HEK293 (cell line): ENCODE measurements around the gene PYROXD2.

Source experiments
- CTCF ChIA-PET: fragments of 350-600 bp; formaldehyde crosslinking; extraction: SDS; loops from one replicate; lab custom pipeline; 2021; ENCODE audit warnings: antibody characterized with exemption; lab: Yijun Ruan, JAX
- POLR2A ChIA-PET: fragments of 300-600 bp; formaldehyde crosslinking; extraction: SDS; loops from one replicate; lab custom pipeline; 2020; ENCODE audit warnings: antibody characterized with exemption, inconsistent platforms; lab: Yijun Ruan, JAX
- H3K27ac ChIP-seq: fragments of 200-500 bp; sonication (Bioruptor generic); 2 replicates; pipeline ENCODE4 v1.5.1; 2014; ENCODE audit warnings: low read depth, low read length, control low read depth, inconsistent platforms; ENCODE audit errors: extremely low read depth
- H3K36me3 ChIP-seq, 2 experiments: fragments of 200-500 bp in 1 of 2; sonication (Bioruptor generic) in 1 of 2; 1 replicate in 1 of 2; 2 replicates in 1 of 2; pipeline ENCODE4 v1.5.1; 2014 to 2017; ENCODE audit warnings: inconsistent platforms in 2 of 2, low read length in 2 of 2; ENCODE audit not compliant: control insufficient read depth in 2 of 2, insufficient read depth in 1 of 2
- H3K4me1 ChIP-seq: fragments of 200-500 bp; sonication (Bioruptor generic); 2 replicates; pipeline ENCODE4 v1.5.1; 2014; ENCODE audit warnings: mild to moderate bottlenecking, low read length, inconsistent platforms; ENCODE audit not compliant: control insufficient read depth, insufficient read depth
- H3K4me3 ChIP-seq: 2 replicates; pipeline ENCODE4 v1.5.1; 2011; ENCODE audit warnings: low read depth, mild to moderate bottlenecking, control low read depth, low read length, moderate library complexity
- H3K9me3 ChIP-seq: fragments of 200-500 bp; sonication (Bioruptor generic); 2 replicates; pipeline ENCODE4 v1.5.1; 2014; ENCODE audit warnings: low read depth, low read length, inconsistent platforms; ENCODE audit not compliant: control insufficient read depth, insufficient read depth
- GFI1B ChIP-seq: fragments of 450-650 bp; formaldehyde crosslinking; IDR thresholded peaks from 2 replicates; pipeline ENCODE4 v1.5.1; 2016; ENCODE audit warnings: missing biosample characterization, missing genetic modification characterization
- GLIS1 ChIP-seq: fragments of 450-650 bp; formaldehyde crosslinking; IDR thresholded peaks from 2 replicates; pipeline ENCODE4 v1.5.1; 2016; ENCODE audit warnings: missing biosample characterization, missing genetic modification characterization
- GLIS2 ChIP-seq: fragments of 450-650 bp; formaldehyde crosslinking; IDR thresholded peaks from 2 replicates; pipeline ENCODE4 v1.5.1; 2016; ENCODE audit warnings: missing biosample characterization, missing genetic modification characterization
- PRDM4 ChIP-seq: fragments of 450-650 bp; formaldehyde crosslinking; IDR thresholded peaks from 2 replicates; pipeline ENCODE4 v1.5.1; 2017; ENCODE audit warnings: missing biosample characterization, missing genetic modification characterization
- PRDM6 ChIP-seq: fragments of 450-650 bp; formaldehyde crosslinking; IDR thresholded peaks from 2 replicates; pipeline ENCODE4 v1.5.1; 2017; ENCODE audit warnings: missing biosample characterization, missing genetic modification characterization
- SALL2 ChIP-seq: fragments of 450-650 bp; formaldehyde crosslinking; IDR thresholded peaks from 2 replicates; pipeline ENCODE4 v1.5.0; 2017; ENCODE audit warnings: missing biosample characterization, mild to moderate bottlenecking, missing genetic modification characterization, borderline replicate concordance
- SCRT1 ChIP-seq: fragments of 450-650 bp; formaldehyde crosslinking; IDR thresholded peaks from 2 replicates; pipeline ENCODE4 v1.5.1; 2016; ENCODE audit warnings: missing biosample characterization, missing genetic modification characterization, borderline replicate concordance
- TCF7L2 ChIP-seq: IDR thresholded peaks from 2 replicates; pipeline ENCODE4 v1.6.1; 2011; ENCODE audit warnings: low read depth, mild to moderate bottlenecking, inconsistent platforms, low read length, moderate library complexity, borderline replicate concordance
- ZBTB48 ChIP-seq: fragments of 450-650 bp; formaldehyde crosslinking; IDR thresholded peaks from 2 replicates; pipeline ENCODE4 v1.5.1; 2016; ENCODE audit warnings: missing biosample characterization, missing genetic modification characterization
- ZNF133 ChIP-seq: fragments of 450-650 bp; formaldehyde crosslinking; IDR thresholded peaks from 2 replicates; pipeline ENCODE4 v1.5.1; 2016; ENCODE audit warnings: missing biosample characterization, missing genetic modification characterization
- ZNF26 ChIP-seq: fragments of 450-650 bp; formaldehyde crosslinking; IDR thresholded peaks from 2 replicates; pipeline ENCODE4 v1.5.1; 2016; ENCODE audit warnings: missing biosample characterization, missing genetic modification characterization
- ZNF274 ChIP-seq, 2 experiments: fragments of 200-500 bp in 1 of 2; fragments of 450-650 bp in 1 of 2; sonication (Bioruptor generic) in 1 of 2; formaldehyde crosslinking in 1 of 2; IDR thresholded peaks; 2 replicates each; pipeline versions ENCODE4 v1.5.1 to v1.6.1; 2014 to 2016; ENCODE audit warnings: borderline replicate concordance in 1 of 2, inconsistent platforms in 1 of 2, low read length in 1 of 2, missing biosample characterization in 1 of 2, missing genetic modification characterization in 1 of 2
- ZNF350 ChIP-seq: fragments of 450-650 bp; formaldehyde crosslinking; IDR thresholded peaks from 2 replicates; pipeline ENCODE4 v1.5.0; 2017; ENCODE audit warnings: missing biosample characterization, mild to moderate bottlenecking, missing genetic modification characterization
- ZNF404 ChIP-seq: fragments of 450-650 bp; formaldehyde crosslinking; IDR thresholded peaks from 2 replicates; pipeline ENCODE4 v1.5.1; 2017; ENCODE audit warnings: missing biosample characterization, missing genetic modification characterization
- ZNF510 ChIP-seq: fragments of 450-650 bp; formaldehyde crosslinking; IDR thresholded peaks from 2 replicates; pipeline ENCODE4 v1.5.1; 2018; ENCODE audit warnings: mild to moderate bottlenecking, missing genetic modification characterization, missing biosample characterization; ENCODE audit not compliant: insufficient replicate concordance
- ZNF513 ChIP-seq: fragments of 450-650 bp; IDR thresholded peaks from 2 replicates; pipeline ENCODE4 v1.5.1; 2018; ENCODE audit warnings: missing biosample characterization, missing genetic modification characterization
- ZNF626 ChIP-seq: fragments of 450-650 bp; sonication (Bioruptor Pico); formaldehyde crosslinking; IDR thresholded peaks from 2 replicates; pipeline ENCODE4 v1.5.1; 2018; ENCODE audit warnings: missing biosample characterization, missing genetic modification characterization, inconsistent platforms
- ZNF639 ChIP-seq: fragments of 450-650 bp; formaldehyde crosslinking; IDR thresholded peaks from 2 replicates; pipeline ENCODE4 v1.5.1; 2016; ENCODE audit warnings: missing biosample characterization, missing genetic modification characterization
- ZNF785 ChIP-seq: fragments of 450-650 bp; formaldehyde crosslinking; IDR thresholded peaks from 2 replicates; pipeline ENCODE4 v1.5.1; 2016; ENCODE audit warnings: missing biosample characterization, missing genetic modification characterization
- ZNF830 ChIP-seq: fragments of 450-650 bp; IDR thresholded peaks from 2 replicates; pipeline ENCODE4 v1.5.0; 2018; ENCODE audit warnings: missing biosample characterization, missing genetic modification characterization, low read depth, mild to moderate bottlenecking, moderate library complexity
- ZSCAN23 ChIP-seq: fragments of 450-650 bp; formaldehyde crosslinking; IDR thresholded peaks from 2 replicates; pipeline ENCODE4 v1.5.1; 2016; ENCODE audit warnings: missing biosample characterization, missing genetic modification characterization
- ZSCAN4 ChIP-seq: fragments of 450-650 bp; formaldehyde crosslinking; IDR thresholded peaks from 2 replicates; pipeline ENCODE4 v1.5.1; 2017; ENCODE audit warnings: missing biosample characterization, missing genetic modification characterization

The PYROXD2 gene

GRCh38 chr10:98354491-98354890, 60.5 kb downstream of the PYROXD2 start (continued):
- no peak for TF ChIP-seq ZNF513 (tag by site-specific recombination)
- TF ChIP-seq GLIS1 (tag by site-specific recombination) = no peak
- no peak for TF ChIP-seq ZNF350 (tag by site-specific recombination)
- no peak for TF ChIP-seq SCRT1 (tag by site-specific recombination)
- no peak for TF ChIP-seq ZNF133 (tag by site-specific recombination)
- TF ChIP-seq ZNF26 (tag by site-specific recombination) = no peak
- TF ChIP-seq ZNF510 (tag by site-specific recombination) = no peak

- Histone ChIP-seq H3K36me3 (no peaks in the 10 kb centered on the region), H3K27ac (no peak overlapping the region), H3K4me1 (no peaks in the 10 kb centered on the region), H3K9me3 (no peaks in the 10 kb centered on the region), H3K4me3 (no peak overlapping the region)
- ChIA-PET CTCF (interaction anchor here (0.7 to 1.0 kb wide), 2 partner anchors 13 to 54 kb away, joined by 3 read pairs; no protein-coding TSS in a partner anchor), POLR2A (no interaction called here)
- TF ChIP-seq ZNF830 (tag by site-specific recombination) (no peak), ZBTB48 (tag by site-specific recombination) (no peak), GLIS2 (tag by site-specific recombination) (no peak), SALL2 (no peak)
These were observed 61.8 kb downstream of the PYROXD2 start for GRCh38 chr10:98353170-98353569.

- no peak overlapping the region for H3K27ac ChIP-seq
- no peaks in the 10 kb centered on the region for H3K36me3 ChIP-seq
- ChIA-PET CTCF (no interaction called here), POLR2A (no interaction called here)
- no peak overlapping the region for H3K4me3 ChIP-seq
- H3K9me3 ChIP-seq = no peaks in the 10 kb centered on the region
- H3K4me1 ChIP-seq = no peaks in the 10 kb centered on the region
- TF ChIP-seq ZNF274 (IDR thresholded peaks at IDR 0.05; ENCODE audit: low read length) (no peak), ZNF274 (tag by site-specific recombination; IDR thresholded peaks at IDR 0.05; ENCODE audit: borderline replicate concordance) (no peak), ZNF639 (tag by site-specific recombination) (no peak), ZSCAN4 (tag by site-specific recombination) (no peak), PRDM4 (tag by site-specific recombination) (no peak), ZNF626 (tag by site-specific recombination) (no peak), TCF7L2 (no peak), GFI1B (no peak), PRDM6 (tag by site-specific recombination) (no peak), ZSCAN23 (tag by site-specific recombination) (no peak), ZNF404 (tag by site-specific recombination) (no peak), ZNF785 (no peak)
These were observed 63.1 kb downstream of the PYROXD2 start for GRCh38 chr10:98351831-98352402.
